PFSK-1 (cell line): ENCODE measurements around the gene LRRC42.

ENCODE experiments used
- FOXP2 ChIP-seq: optimal IDR thresholded peaks from 2 replicates; pipeline ENCODE3; 2011; ENCODE audit warnings: borderline replicate concordance, control low read depth, inconsistent platforms; ENCODE audit not compliant: insufficient read depth; ENCODE audit errors: extremely low read length, extremely low read depth
- POLR2AphosphoS5 ChIP-seq: IDR thresholded peaks from 2 replicates; pipeline ENCODE4 v1.6.1; 2012; ENCODE audit warnings: low read depth, mild to moderate bottlenecking, control low read depth, low read length, moderate library complexity
- REST ChIP-seq, 2 experiments: IDR thresholded peaks; 2 replicates each; pipeline versions ENCODE4 v1.6.1 to v1.8.0; 2011 to 2012; ENCODE audit warnings: low read depth in 2 of 2, low read length in 2 of 2, control low read depth in 1 of 2, inconsistent platforms in 1 of 2, mild to moderate bottlenecking in 1 of 2, moderate library complexity in 1 of 2; ENCODE audit not compliant: insufficient read depth in 1 of 2
- SIN3A ChIP-seq: IDR thresholded peaks from 2 replicates; pipeline ENCODE4 v1.6.1; 2012; ENCODE audit warnings: mild to moderate bottlenecking, low read length, moderate library complexity, borderline replicate concordance; ENCODE audit not compliant: insufficient read depth
- TAF1 ChIP-seq: IDR thresholded peaks from 2 replicates; pipeline ENCODE4 v1.6.1; 2012; ENCODE audit warnings: low read length, control low read depth, borderline replicate concordance; ENCODE audit not compliant: insufficient read depth

GRCh38 chr1:54004481-54005049 is 58.4 kb downstream of the LRRC42 start:
- no peak for TF ChIP-seq REST (IDR thresholded peaks at IDR 0.05; ENCODE audit: insufficient read depth in 1 of 2, low read depth in 2 of 2, low read length in 2 of 2)
- TF ChIP-seq POLR2AphosphoS5, result no peak
- no peak for TF ChIP-seq TAF1
- TF ChIP-seq SIN3A, result no peak
- TF ChIP-seq FOXP2, result no peak
